Adrenal gland (tissue), 5 donors: ENCODE measurements around the gene HAPLN3.

Experiments used
- POLR2A ChIP-seq, 2 donors: fragments of 450-650 bp; IDR thresholded peaks; one replicate each; pipeline ENCODE4 v1.6.1; 2017; ENCODE audit warnings: antibody characterized with exemption in 2 of 2, mild to moderate bottlenecking in 2 of 2, moderate library complexity in 1 of 2
- TF ChIP-seq, protein P1 (sequence below), 6 experiments: fragments of 450-650 bp in 4 of 6; fragments of 200-600 bp in 2 of 6; sonication (generic) in 1 of 6; IDR thresholded peaks; 1 replicate in 5 of 6; 2 replicates in 1 of 6; pipeline versions ENCODE4 v1.5.1 to v1.8.0; 2016 to 2021; ENCODE audit warnings: antibody characterized with exemption in 6 of 6, mild to moderate bottlenecking in 2 of 6, moderate library complexity in 1 of 6
- donor health status: DM: no; HTN: no; CAD: no.

DNA sequence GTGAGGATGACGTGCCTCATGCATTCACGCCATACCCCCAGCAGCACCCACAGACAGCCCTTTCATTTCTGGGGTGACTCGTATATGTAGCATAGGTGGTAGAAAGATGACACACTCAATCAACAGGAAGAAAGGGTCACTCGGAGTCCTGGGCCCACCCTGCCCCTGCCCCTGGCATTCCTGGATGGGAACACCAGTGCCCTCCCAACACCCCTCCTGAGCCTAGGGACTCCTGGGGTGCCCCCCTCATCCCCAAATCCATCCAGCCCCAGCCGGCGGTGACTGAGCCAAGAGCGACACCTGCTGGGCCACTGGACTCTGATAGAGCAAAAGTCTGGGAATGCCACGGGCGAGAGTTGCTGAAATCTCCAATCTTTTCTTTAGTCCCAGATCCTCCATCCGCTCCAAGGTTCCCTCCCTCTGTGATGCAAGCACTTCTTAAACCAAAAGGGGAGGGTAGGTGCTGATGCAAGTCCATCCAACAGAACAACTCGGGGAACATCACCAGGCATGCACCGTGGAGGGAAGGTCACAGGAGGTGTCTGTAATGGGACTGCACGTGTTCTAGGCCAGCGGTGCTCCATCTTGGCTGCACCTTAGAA is 61.0 kb downstream of the HAPLN3 start:
- TF ChIP-seq, protein P1, sequence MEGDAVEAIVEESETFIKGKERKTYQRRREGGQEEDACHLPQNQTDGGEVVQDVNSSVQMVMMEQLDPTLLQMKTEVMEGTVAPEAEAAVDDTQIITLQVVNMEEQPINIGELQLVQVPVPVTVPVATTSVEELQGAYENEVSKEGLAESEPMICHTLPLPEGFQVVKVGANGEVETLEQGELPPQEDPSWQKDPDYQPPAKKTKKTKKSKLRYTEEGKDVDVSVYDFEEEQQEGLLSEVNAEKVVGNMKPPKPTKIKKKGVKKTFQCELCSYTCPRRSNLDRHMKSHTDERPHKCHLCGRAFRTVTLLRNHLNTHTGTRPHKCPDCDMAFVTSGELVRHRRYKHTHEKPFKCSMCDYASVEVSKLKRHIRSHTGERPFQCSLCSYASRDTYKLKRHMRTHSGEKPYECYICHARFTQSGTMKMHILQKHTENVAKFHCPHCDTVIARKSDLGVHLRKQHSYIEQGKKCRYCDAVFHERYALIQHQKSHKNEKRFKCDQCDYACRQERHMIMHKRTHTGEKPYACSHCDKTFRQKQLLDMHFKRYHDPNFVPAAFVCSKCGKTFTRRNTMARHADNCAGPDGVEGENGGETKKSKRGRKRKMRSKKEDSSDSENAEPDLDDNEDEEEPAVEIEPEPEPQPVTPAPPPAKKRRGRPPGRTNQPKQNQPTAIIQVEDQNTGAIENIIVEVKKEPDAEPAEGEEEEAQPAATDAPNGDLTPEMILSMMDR (IDR thresholded peaks at IDR 0.05), result peak; percentile 27 to 82 (median 68)
- no peak for TF ChIP-seq POLR2A (IDR thresholded peaks at IDR 0.05)
